HG03097 (cell line): Measurements from ENCODE around the gene BMERB1.
"Not testable (repeated sequence)": the region's sequence is repeated elsewhere in the genome, so short reads cannot be mapped to it uniquely, and the experiment has no call there.

Experiments
- ATAC-seq: cut with Tn5 transposase; IDR thresholded peaks from one replicate; pipeline ENCODE4 v1.9.1; 2021; ENCODE audit not compliant: unreplicated experiment, low FRiP score

Gene BMERB1

GRCh38 chr16:15519790-15520189 is 85.4 kb downstream of the BMERB1 start:
- ATAC-seq: no peak

GRCh38 chr16:15521390-15521757 is 87.0 kb downstream of the BMERB1 start:
- ATAC-seq: no peak

- ATAC-seq: no peak
Measured at GRCh38 chr16:15521758-15522509, 87.5 kb downstream of the BMERB1 start.

- no peak for ATAC-seq
Measured at GRCh38 chr16:15523092-15523541, 88.7 kb downstream of the BMERB1 start.

- ATAC-seq: no peak
Measured at GRCh38 chr16:15523939-15524338, 89.6 kb downstream of the BMERB1 start.

- ATAC-seq: no peak
Measured at GRCh38 chr16:15524966-15525365, 90.6 kb downstream of the BMERB1 start.

- no peak for ATAC-seq
Measured at GRCh38 chr16:15526097-15526496, 91.7 kb downstream of the BMERB1 start.

- no peak for ATAC-seq
Measured at GRCh38 chr16:15526731-15527130, 92.3 kb downstream of the BMERB1 start.

- no peak for ATAC-seq
Measured at GRCh38 chr16:15529673-15530072, 95.3 kb downstream of the BMERB1 start.

GRCh38 chr16:15530085-15530484 is 95.7 kb downstream of the BMERB1 start:
- no peak for ATAC-seq

- no peak for ATAC-seq
Measured at GRCh38 chr16:15532825-15533224, 98.4 kb downstream of the BMERB1 start.

- no peak for ATAC-seq
Measured at GRCh38 chr16:15533386-15533785, 99.0 kb downstream of the BMERB1 start.

- ATAC-seq: no peak
Measured at GRCh38 chr16:15535772-15536171, 101.4 kb downstream of the BMERB1 start.

- no peak for ATAC-seq
Measured at GRCh38 chr16:15536843-15537242, 102.5 kb downstream of the BMERB1 start.

- ATAC-seq: no peak
Measured at GRCh38 chr16:15538507-15538906, 104.1 kb downstream of the BMERB1 start.

- no peak for ATAC-seq
Measured at GRCh38 chr16:15539197-15539596, 104.8 kb downstream of the BMERB1 start.

- no peak for ATAC-seq
Measured at GRCh38 chr16:15542261-15542660, 107.9 kb downstream of the BMERB1 start.

GRCh38 chr16:15542734-15543347 is 108.5 kb downstream of the BMERB1 start:
- no peak for ATAC-seq

- ATAC-seq: no peak
Measured at GRCh38 chr16:15544405-15544804, 110.0 kb downstream of the BMERB1 start.

GRCh38 chr16:15545544-15545943 is 111.2 kb downstream of the BMERB1 start:
- no peak for ATAC-seq

- ATAC-seq: not testable (repeated sequence)
Measured at GRCh38 chr16:15547072-15547767, 112.8 kb downstream of the BMERB1 start.

GRCh38 chr16:15547768-15548096 is 113.3 kb downstream of the BMERB1 start:
- ATAC-seq: no peak
